Measurements from ENCODE around the gene OVCA2. TPM values are rescaled to one million over a fixed set of nuclear protein-coding genes. Genes with fewer than 3 reads are reported as not detected.

OVCA2 gene
- total RNA-seq, 4 donors from 2014 or later: 32.4 to 49.0 (median 37.8) TPM

DNA sequence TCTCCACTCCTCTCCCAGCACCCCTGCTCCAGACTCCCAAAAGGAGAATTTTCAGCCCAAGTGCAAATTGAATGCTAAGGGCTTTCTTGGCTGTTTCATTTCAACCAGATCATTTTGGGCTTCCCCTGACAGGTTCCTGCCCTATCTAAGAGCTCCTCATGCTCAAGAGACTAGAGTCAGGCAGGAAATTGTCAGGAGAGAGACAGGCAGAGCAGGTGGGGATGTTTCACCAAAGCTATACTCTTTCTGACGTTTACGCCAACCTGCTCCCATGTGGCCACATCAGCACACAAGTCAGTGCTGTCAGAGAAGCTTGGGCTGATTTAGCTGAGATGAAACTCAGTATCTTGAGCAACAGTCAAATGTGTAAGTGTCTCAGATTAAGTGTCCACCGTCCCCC is 44.5 kb downstream of the OVCA2 start:
- no peak for DNase-seq
- Histone ChIP-seq H3K36me3 (peaks cover 0 to 4% (median 0%) of the 10 kb centered on the region in 3 donors), H3K9me3 (no peaks in the 10 kb centered on the region), H3K27ac (peak overlapping the region; percentile 35 to 99 (median 90)), H3K4me1 (peaks cover 10 to 93% (median 49%) of the 10 kb centered on the region in 4 donors), H3K27me3 (no peaks in the 10 kb centered on the region), H3K4me3 (no peak overlapping the region)
- TF ChIP-seq POLR2A (IDR thresholded peaks at IDR 0.05): no peak
- TF ChIP-seq, protein P1, sequence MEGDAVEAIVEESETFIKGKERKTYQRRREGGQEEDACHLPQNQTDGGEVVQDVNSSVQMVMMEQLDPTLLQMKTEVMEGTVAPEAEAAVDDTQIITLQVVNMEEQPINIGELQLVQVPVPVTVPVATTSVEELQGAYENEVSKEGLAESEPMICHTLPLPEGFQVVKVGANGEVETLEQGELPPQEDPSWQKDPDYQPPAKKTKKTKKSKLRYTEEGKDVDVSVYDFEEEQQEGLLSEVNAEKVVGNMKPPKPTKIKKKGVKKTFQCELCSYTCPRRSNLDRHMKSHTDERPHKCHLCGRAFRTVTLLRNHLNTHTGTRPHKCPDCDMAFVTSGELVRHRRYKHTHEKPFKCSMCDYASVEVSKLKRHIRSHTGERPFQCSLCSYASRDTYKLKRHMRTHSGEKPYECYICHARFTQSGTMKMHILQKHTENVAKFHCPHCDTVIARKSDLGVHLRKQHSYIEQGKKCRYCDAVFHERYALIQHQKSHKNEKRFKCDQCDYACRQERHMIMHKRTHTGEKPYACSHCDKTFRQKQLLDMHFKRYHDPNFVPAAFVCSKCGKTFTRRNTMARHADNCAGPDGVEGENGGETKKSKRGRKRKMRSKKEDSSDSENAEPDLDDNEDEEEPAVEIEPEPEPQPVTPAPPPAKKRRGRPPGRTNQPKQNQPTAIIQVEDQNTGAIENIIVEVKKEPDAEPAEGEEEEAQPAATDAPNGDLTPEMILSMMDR (IDR thresholded peaks at IDR 0.05): no peak

GRCh38 chr17:2087597-2088211 is 45.9 kb downstream of the OVCA2 start:
- Histone ChIP-seq H3K9me3 (no peaks in the 10 kb centered on the region), H3K27me3 (no peaks in the 10 kb centered on the region), H3K4me1 (peaks cover 6 to 83% (median 49%) of the 10 kb centered on the region in 4 donors), H3K36me3 (no peaks in the 10 kb centered on the region), H3K4me3 (no peak overlapping the region), H3K27ac (peak overlapping the region; percentile 85 to 94 (median 89))
- DNase-seq: peak in 2 of 3 donors; percentile 76 to 78
- TF ChIP-seq, protein P1 (IDR thresholded peaks at IDR 0.05): no peak
- no peak for TF ChIP-seq POLR2A (IDR thresholded peaks at IDR 0.05)

DNA sequence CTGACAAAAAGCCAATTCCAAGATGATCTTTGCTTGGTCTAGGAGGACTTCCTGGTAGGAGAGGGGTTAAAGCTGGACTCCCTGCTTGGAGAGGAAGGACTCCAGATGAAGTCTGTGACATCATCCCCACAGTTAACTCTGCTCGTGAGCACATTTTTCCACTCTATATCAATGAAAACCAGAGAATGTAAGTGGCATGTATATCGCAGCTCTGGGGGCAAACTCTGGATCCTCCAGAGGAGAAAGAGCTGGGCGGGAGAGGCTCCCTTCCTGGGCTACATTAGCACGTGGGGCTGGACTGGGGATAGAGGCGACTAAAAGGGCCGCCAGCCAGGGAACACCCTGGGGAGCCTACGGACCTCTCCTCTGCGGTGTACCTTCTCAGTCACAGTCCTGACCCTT is 47.2 kb downstream of the OVCA2 start:
- H3K36me3 ChIP-seq: no peaks in the 10 kb centered on the region
- no peaks in the 10 kb centered on the region for H3K9me3 ChIP-seq
- H3K4me1 ChIP-seq: peaks cover 2 to 69% (median 41%) of the 10 kb centered on the region in 4 donors
- H3K4me3 ChIP-seq: peak overlapping the region; percentile 33 to 50 (median 38)
- DNase-seq: no peak
- H3K27ac ChIP-seq: peak overlapping the region; percentile 85 to 94 (median 89)
- TF ChIP-seq, protein P1 (IDR thresholded peaks at IDR 0.05): no peak
- TF ChIP-seq POLR2A (IDR thresholded peaks at IDR 0.05): no peak
- H3K27me3 ChIP-seq: no peaks in the 10 kb centered on the region

DNA sequence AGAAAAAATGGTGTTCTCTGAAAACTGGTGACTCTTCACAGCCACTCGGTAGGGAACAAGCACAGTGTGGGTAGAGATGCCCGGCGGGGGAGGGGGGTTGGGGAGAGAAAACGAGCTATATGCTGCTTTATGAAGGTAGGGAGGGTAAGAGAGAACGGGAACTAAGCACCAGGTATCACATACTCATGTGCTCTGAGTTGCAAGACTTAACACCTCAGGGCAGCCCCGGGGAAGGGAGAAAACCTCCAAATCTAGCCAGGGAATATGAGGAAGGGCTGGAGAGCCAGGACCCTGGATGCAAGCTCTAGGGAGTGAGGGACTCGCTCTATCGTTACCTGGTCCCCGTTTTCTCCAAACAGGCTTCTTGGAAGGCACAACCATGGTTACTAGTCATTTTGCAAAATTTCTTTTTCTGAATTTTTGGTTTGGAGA is 48.4 kb downstream of the OVCA2 start:
- H3K4me3 ChIP-seq: peak overlapping the region in 3 of 4 donors; percentile 33 to 40 (median 37)
- no peaks in the 10 kb centered on the region for H3K36me3 ChIP-seq

GRCh38 chr17:2090804-2091534 is 49.1 kb downstream of the OVCA2 start:
- peaks cover 0 to 52% (median 32%) of the 10 kb centered on the region in 4 donors for H3K4me1 ChIP-seq
- H3K9me3 ChIP-seq: no peaks in the 10 kb centered on the region
- no peak for DNase-seq
- H3K4me3 ChIP-seq: no peak overlapping the region
- H3K27me3 ChIP-seq: no peaks in the 10 kb centered on the region
- TF ChIP-seq, protein P1 (IDR thresholded peaks at IDR 0.05): peak in 3 of 6 experiments; percentile 11 to 33 (median 20)
- no peak for TF ChIP-seq POLR2A (IDR thresholded peaks at IDR 0.05)
- H3K27ac ChIP-seq: peak overlapping the region; percentile 85 to 94 (median 89)
- no peaks in the 10 kb centered on the region for H3K36me3 ChIP-seq

More for the DNA sequence above, 48.4 kb downstream of the OVCA2 start:
- peak overlapping the region; percentile 85 to 94 (median 89) for H3K27ac ChIP-seq
- no peak for DNase-seq
- peaks cover 0 to 57% (median 32%) of the 10 kb centered on the region in 4 donors for H3K4me1 ChIP-seq
- H3K27me3 ChIP-seq: no peaks in the 10 kb centered on the region
- no peaks in the 10 kb centered on the region for H3K9me3 ChIP-seq
- TF ChIP-seq, protein P1 (IDR thresholded peaks at IDR 0.05): no peak
- TF ChIP-seq POLR2A (IDR thresholded peaks at IDR 0.05): no peak
